Mesenteric fat pad (tissue), 1 donor: Measurements from ENCODE around the gene FAM13C. TPM values are rescaled to one million over a fixed set of nuclear protein-coding genes. Genes with fewer than 3 reads are reported as not detected.

ENCODE experiments used
- DNase-seq: peaks from one replicate; pipeline ENCODE4 v3.0.0-alpha.2; 2020; ENCODE audit warnings: low spot score
- total RNA-seq: library from RNA; stranded (reverse); fragmentation: NEBNext Ultra II Directional; extraction: Animal tissue kit (Norgen Biotek cat#: 25700); gene quantifications from one replicate; pipeline ENCODE4 v1.2.1, GENCODE V29; 2021
- donor health status: DM: yes; HTN: yes; CAD: no.

The FAM13C gene
- total RNA-seq, 1 donor from 2014 or later, result 4.4 TPM

GRCh38 chr10:59361663-59362143 is 646 bp downstream of the FAM13C start:
- DNase-seq, result no peak

DNA sequence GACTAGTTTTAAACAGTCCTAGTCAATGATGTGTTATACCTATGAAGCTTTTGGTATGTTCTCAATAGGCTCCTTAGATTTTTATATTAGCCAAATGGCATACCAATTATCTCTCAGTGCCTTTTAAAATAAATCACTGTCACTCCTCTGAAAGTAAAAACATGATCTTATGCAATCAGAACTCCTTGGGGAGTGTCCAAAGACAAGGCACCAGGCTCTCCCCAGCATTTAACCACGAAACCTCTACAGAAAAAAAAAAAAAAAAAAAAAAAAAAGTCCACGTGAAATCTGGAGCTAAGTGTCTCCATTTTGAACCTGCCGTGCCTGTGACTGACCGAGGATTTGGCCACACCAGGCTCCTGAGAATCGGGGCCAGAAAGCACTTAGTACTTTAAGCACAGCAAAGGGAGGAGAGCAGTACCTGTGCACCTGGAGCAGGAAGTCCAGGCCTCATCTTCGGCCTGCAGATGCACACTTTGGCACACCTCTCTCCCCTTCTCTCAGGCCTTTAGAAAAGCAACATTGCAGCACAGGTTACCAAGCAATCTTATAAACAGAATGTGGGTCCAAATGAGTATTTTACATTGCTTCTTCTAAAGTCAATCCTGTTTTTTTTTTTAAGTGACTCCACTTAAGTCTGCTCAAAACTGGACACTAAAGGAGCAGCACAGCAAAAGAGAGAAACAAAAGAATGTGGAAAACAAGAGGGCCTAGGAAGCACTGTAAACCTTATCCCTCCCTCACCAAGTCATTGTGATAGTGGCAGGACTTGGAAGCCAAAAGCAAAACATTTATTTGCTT is 1.5 kb downstream of the FAM13C start:
- DNase-seq, result no peak

GRCh38 chr10:59358576-59358975 is 3.8 kb downstream of the FAM13C start:
- DNase-seq, result no peak

GRCh38 chr10:59354434-59354833 is 7.9 kb downstream of the FAM13C start:
- no peak for DNase-seq

DNA sequence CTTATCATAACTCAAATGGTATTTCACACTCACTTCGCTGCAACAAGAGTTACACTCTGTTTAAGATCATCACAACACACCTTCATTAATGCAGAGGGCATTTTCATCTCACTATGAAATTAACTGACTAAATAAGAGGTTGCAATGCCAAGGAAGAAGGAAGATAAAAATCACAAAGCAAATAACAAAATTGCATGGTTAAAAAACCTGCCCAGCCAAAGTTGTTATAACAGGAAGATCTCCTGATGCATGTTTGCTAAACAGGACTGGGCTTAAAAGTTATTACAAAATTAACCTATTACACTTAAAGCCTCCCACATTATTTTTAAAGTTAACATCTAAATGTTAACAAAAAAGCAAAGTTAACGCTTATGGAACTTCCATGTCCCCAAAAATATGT is 11.8 kb downstream of the FAM13C start:
- no peak for DNase-seq

- no peak for DNase-seq
These were observed 16.0 kb downstream of the FAM13C start for GRCh38 chr10:59346321-59346720.

GRCh38 chr10:59342723-59343122 is 19.6 kb downstream of the FAM13C start:
- DNase-seq, result no peak

GRCh38 chr10:59342000-59342399 is 20.3 kb downstream of the FAM13C start:
- no peak for DNase-seq

- no peak for DNase-seq
These were observed 22.1 kb downstream of the FAM13C start for GRCh38 chr10:59340285-59340684.

- no peak for DNase-seq
These were observed 23.0 kb downstream of the FAM13C start for GRCh38 chr10:59339351-59339750.

DNA sequence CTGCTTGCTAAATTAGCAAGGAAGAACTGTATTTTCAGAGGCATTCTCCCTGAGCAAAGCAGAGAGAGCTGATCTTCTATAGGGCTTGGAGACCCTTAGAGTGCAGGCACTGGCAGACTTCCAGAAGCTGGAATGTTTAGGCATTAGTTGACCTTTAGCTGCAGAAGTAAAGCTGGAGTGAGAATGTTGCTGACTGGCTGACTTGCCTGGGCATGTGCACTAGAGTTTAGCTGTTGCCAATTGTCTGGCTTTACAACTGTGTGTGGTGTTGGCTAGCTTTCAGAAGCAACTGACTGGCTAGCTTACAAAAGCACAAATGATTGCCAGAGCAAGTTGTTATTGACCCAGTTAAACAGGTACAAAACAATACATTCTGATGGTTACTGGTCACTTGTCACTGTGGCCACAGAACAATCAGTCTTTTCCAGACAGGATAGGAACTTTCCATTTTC is 25.1 kb downstream of the FAM13C start:
- no peak for DNase-seq

- DNase-seq, result no peak
These were observed 25.7 kb downstream of the FAM13C start for GRCh38 chr10:59336632-59337031.

DNA sequence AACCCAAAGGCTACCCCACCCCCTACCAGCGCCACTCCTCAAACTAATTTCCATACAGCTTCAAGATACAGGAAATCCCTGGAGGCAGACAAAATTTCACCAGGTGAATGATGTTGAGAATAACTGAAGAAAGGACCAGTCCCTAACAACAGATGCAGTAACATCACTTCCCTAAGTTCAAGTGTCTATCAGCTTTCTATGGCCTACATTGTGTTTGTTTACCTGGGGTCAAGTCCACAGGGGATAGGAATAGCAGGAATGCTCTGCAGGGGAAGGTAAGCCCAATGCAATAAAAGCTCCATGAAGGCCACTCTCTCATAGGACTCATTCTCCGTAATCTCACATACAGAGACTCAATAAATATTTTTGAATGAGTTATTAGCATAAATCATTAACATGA is 26.9 kb downstream of the FAM13C start:
- no peak for DNase-seq

GRCh38 chr10:59333701-59334100 is 28.6 kb downstream of the FAM13C start:
- DNase-seq, result no peak

GRCh38 chr10:59332581-59332980 is 29.8 kb downstream of the FAM13C start:
- DNase-seq, result no peak

DNA sequence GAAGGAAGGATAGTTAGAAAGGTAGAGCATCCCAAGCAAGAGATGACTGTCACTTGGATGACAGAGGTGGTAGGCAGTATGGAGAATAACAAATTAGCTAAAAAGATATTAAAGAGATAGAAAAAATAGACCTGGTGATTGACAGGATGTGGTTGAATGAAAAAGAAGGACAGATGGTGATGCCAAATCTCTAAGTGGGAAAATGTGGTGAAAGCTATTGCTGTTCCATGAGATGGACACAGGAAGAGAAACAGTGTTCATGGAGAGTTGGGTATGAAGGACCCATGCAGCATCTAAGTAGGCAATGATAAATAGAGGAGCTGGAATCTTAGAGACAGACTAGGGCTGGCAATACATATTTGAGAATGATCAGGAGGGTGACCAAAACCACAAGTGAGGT is 30.7 kb downstream of the FAM13C start:
- DNase-seq, result no peak

DNA sequence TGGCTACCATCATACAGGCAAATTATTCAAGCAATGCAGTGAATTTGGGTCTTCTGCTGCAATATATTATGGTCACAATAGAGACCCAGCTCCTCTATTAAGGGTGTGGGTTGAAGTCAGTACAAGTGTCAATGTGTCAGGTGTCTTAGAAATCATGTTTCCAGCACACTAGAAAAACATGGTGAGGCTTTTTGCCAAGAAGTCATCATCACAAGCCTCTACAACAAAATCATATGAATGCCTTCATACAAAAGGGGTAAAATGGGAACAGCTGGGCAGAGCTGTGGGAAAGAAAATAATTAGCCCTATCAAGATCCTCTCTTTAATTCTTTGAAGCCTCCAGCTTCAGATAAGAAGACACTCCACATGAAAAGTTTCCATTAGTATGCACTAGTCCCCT is 37.2 kb downstream of the FAM13C start:
- no peak for DNase-seq

DNA sequence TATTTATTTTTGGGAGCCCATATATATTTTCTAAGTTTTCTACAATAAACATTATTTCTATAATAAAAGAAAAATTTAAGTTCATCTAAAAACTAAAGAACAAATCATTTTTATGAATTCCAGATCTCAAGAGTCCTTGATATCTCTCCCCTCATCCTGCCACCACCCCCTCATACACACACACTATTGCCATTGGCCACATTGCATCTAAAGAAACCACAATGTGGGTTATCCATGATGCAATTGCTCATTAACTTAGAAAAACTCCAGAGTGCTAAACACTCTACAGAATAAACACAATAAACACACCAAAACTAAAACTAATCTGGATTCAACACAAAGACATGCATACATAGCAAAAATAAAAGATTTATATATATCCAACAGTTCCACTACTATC is 37.8 kb downstream of the FAM13C start:
- DNase-seq, result no peak

- no peak for DNase-seq
These were observed 38.4 kb downstream of the FAM13C start for GRCh38 chr10:59323831-59324401.

DNA sequence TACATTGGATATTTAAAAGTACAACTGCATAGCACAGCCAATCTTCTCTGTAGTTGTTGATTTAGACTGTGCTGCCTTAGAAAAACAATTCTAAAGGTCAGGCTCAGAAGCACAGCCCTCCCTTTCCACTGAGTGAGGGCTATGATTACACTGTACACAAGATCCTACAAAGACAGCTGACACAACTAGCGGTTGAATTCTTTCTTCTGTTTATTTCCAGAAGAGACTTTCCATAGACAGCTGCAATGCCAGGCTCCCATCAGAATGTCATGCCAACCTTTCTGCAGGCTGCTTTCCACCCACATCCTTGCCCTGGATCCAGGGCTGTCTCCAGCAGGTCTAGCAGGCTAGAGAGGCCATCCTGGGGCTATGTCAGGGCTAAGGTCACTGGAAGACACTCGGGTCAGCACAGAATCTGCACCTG is 39.3 kb downstream of the FAM13C start:
- DNase-seq, result no peak

DNA sequence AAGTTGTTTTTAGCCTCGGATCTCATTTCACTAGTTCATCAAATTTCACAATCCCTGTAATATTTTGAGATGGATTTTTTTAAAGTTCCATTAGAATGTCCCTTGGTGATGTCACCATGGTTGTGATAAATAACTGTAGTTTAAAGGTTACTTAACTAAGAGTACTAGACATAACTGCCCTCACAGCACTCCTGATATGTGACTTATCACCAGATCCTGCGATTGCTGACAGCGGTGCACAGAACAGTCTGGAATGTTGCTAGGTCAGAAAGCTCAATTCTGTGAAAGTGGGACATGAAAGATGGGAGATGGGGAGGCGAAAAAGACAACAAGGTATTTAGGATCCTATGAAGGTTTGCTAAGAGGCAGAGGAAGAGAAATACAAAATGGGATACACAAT is 40.2 kb downstream of the FAM13C start:
- no peak for DNase-seq

DNA sequence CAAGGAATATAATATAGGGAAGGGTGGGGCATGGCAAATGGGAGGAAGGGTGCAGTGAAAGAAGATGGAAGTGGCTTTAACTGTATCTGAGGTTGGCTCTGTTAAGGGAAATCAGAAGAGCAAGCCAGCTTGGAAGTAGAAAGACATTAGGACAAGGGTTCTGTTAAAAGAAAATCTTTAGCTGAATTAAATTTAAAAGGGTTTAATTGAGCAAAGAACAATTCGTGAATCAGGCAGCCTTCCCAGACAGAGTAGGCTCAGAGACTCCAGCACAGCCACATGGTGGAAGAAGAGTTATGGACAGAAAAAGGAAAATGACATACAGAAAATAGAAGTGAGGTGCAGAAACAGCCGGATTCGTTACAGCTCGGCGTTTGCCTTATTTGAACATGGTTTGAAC is 42.0 kb downstream of the FAM13C start:
- DNase-seq, result no peak

DNA sequence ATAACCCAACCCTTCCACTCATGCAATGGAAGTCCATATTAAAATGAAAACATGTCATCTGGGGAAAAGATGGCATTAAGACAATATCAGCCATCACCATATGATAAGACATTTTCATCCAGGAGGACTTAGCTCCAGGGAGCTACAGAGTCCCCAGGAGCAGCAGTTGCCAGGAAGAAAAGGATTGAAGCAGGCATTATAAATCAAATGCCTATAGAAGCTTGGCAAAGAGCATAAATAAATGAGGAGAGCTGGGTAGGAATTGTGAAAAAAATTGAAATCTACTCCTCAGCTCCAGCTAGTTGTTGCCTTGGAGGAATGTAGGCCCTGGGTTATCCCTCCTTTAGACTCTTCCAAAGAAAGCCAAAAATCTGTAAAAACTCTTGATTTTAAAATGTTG is 42.5 kb downstream of the FAM13C start:
- no peak for DNase-seq
